Hepatocyte (in vitro differentiated cells): ENCODE measurements around the gene CD226. TPM values are rescaled to one million over a fixed set of nuclear protein-coding genes. Genes with fewer than 3 reads are reported as not detected.

Source experiments
- DNase-seq: peaks from one replicate; pipeline ENCODE4 v3.0.0-alpha.2; 2016; ENCODE audit warnings: low spot score
- H2AFZ ChIP-seq: fragments of 200-600 bp; sonication (generic); 2 replicates; pipeline ENCODE4 v1.6.0; 2016; ENCODE audit warnings: antibody characterized with exemption, mild to moderate bottlenecking
- H3K27ac ChIP-seq: fragments of 200-600 bp; sonication (generic); 2 replicates; pipeline ENCODE4 v1.5.1; 2016; ENCODE audit warnings: mild to moderate bottlenecking
- H3K27me3 ChIP-seq: fragments of 200-600 bp; sonication (generic); 2 replicates; pipeline ENCODE4 v1.6.1; 2016
- H3K36me3 ChIP-seq: fragments of 200-600 bp; sonication (generic); replicated peaks from 2 replicates; pipeline ENCODE4 v1.5.1; 2016; ENCODE audit warnings: low read depth; ENCODE audit not compliant: insufficient read depth
- H3K4me1 ChIP-seq: fragments of 200-600 bp; sonication (generic); 2 replicates; pipeline ENCODE4 v1.5.1; 2016; ENCODE audit warnings: mild to moderate bottlenecking, moderate library complexity; ENCODE audit not compliant: insufficient read depth
- H3K4me2 ChIP-seq: fragments of 200-600 bp; sonication (generic); 2 replicates; pipeline ENCODE4 v1.6.0; 2016
- H3K4me3 ChIP-seq: fragments of 200-600 bp; sonication (generic); 2 replicates; pipeline ENCODE4 v1.5.1; 2016; ENCODE audit warnings: mild to moderate bottlenecking
- H3K79me2 ChIP-seq: fragments of 200-600 bp; sonication (generic); 2 replicates; pipeline ENCODE4 v1.6.0; 2017; ENCODE audit warnings: mild to moderate bottlenecking
- H3K9me2 ChIP-seq: fragments of 200-600 bp; sonication (generic); replicated peaks from 2 replicates; pipeline ENCODE4 v1.6.0; 2017; ENCODE audit warnings: mild to moderate bottlenecking; ENCODE audit not compliant: insufficient read depth
- H3K9me3 ChIP-seq: fragments of 200-600 bp; sonication (generic); 2 replicates; pipeline ENCODE4 v1.5.1; 2016; ENCODE audit warnings: low read depth, mild to moderate bottlenecking
- H4K20me1 ChIP-seq: fragments of 200-600 bp; sonication (generic); 2 replicates; pipeline ENCODE4 v1.6.0; 2016; ENCODE audit warnings: mild to moderate bottlenecking; ENCODE audit not compliant: insufficient read depth, poor library complexity, severe bottlenecking
- EZH2 ChIP-seq: fragments of 200-600 bp; sonication (generic); IDR thresholded peaks from 2 replicates; pipeline ENCODE4 v1.6.1; 2016; ENCODE audit warnings: antibody characterized with exemption, mild to moderate bottlenecking, borderline replicate concordance
- EZH2phosphoT487 ChIP-seq: fragments of 200-600 bp; sonication (generic); IDR thresholded peaks from one replicate; pipeline ENCODE4 v1.6.1; 2018; ENCODE audit warnings: antibody characterized with exemption, mild to moderate bottlenecking, low read depth, moderate library complexity; ENCODE audit not compliant: unreplicated experiment, severe bottlenecking
- WGBS: methylation state at CpG from one replicate; pipeline ENCODE4 v1.1.6; 2016; ENCODE audit warnings: low lambda C conversion rate; ENCODE audit errors: missing lambda C conversion rate; 5-methylcytosine and 5-hydroxymethylcytosine counted together
- polyA plus RNA-seq: library from polyadenylated mRNA; unstranded; fragments of >200 nt; fragmentation: Nextera tagmentation; extraction: Ambion mirVana; gene quantifications from 2 replicates; pipeline ENCODE4 v1.2.1, GENCODE V29; 2016
- total RNA-seq: library from RNA; depleted of rRNA; stranded (reverse); fragments of >200 nt; gene quantifications from 2 replicates; pipeline ENCODE4 v1.2.3, GENCODE V29; 2014
- TF ChIP-seq, protein P1 (sequence below): fragments of 200-600 bp; sonication (generic); IDR thresholded peaks from 2 replicates; pipeline ENCODE4 v1.5.1; 2016; ENCODE audit warnings: antibody characterized with exemption, mild to moderate bottlenecking; ENCODE audit not compliant: poor library complexity

Gene CD226
- total and polyA plus RNA-seq, 2 experiments from 2014 or later = 0.07 TPM; not detected in 1

DNA sequence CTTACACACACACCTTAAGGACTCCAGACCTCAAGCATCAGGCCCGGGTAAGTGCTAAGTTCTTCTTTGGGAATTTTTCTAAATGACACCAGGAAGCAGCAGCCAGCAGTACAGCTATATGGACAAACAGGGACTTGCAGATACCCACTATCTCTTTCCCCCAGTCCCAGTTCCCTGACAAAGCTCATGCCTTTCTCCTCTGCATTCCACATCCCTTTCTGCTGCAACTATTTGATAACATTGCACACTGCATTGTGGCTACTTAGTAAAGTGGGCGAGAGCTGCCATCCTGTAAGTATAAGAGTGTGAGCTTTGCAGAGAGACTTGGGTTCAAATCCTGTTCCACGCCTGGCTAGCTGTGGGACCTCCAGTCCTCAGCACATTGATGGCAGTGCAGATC, 14.0 kb upstream of the CD226 start:
- H4K20me1 ChIP-seq = no peaks in the 10 kb centered on the region
- no peaks in the 10 kb centered on the region for H3K36me3 ChIP-seq
- WGBS = 85% methylated on average over 3 of the region's 3 CpGs
- no peaks in the 10 kb centered on the region for H3K4me1 ChIP-seq
- no peak overlapping the region for H3K27ac ChIP-seq
- H3K4me2 ChIP-seq = no peak overlapping the region
- no peaks in the 10 kb centered on the region for H3K79me2 ChIP-seq
- H3K27me3 ChIP-seq = no peaks in the 10 kb centered on the region
- DNase-seq = no peak
- H2AFZ ChIP-seq = no peak overlapping the region
- H3K9me3 ChIP-seq = no peaks in the 10 kb centered on the region
- H3K4me3 ChIP-seq = no peak overlapping the region
- TF ChIP-seq, protein P1, sequence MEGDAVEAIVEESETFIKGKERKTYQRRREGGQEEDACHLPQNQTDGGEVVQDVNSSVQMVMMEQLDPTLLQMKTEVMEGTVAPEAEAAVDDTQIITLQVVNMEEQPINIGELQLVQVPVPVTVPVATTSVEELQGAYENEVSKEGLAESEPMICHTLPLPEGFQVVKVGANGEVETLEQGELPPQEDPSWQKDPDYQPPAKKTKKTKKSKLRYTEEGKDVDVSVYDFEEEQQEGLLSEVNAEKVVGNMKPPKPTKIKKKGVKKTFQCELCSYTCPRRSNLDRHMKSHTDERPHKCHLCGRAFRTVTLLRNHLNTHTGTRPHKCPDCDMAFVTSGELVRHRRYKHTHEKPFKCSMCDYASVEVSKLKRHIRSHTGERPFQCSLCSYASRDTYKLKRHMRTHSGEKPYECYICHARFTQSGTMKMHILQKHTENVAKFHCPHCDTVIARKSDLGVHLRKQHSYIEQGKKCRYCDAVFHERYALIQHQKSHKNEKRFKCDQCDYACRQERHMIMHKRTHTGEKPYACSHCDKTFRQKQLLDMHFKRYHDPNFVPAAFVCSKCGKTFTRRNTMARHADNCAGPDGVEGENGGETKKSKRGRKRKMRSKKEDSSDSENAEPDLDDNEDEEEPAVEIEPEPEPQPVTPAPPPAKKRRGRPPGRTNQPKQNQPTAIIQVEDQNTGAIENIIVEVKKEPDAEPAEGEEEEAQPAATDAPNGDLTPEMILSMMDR = no peak
- TF ChIP-seq EZH2phosphoT487 (no peak), EZH2 (no peak)
- H3K9me2 ChIP-seq = no peaks in the 10 kb centered on the region

DNA sequence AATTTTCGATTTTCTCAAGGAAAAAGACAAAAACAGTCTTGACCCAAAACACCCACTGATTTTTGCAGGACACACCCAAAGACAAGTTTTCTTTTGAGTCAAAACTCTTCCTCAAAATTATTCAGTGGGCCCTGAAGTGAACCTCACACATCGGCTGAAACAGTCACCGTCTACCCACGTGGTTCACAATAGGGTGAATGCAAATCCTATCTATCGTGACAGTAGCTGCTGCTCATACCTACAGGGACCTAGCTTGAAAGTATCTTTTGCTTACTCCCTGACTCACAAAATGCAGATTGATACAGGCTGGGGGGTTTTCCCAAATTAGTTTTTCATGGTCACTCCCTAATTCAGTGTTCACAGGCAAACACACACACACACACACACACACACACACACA, 10.7 kb upstream of the CD226 start:
- Histone ChIP-seq H3K4me3 (no peak overlapping the region), H2AFZ (no peak overlapping the region), H3K4me1 (no peaks in the 10 kb centered on the region), H3K9me3 (no peaks in the 10 kb centered on the region), H4K20me1 (no peaks in the 10 kb centered on the region), H3K79me2 (no peaks in the 10 kb centered on the region), H3K9me2 (no peaks in the 10 kb centered on the region), H3K27ac (no peak overlapping the region), H3K27me3 (no peaks in the 10 kb centered on the region), H3K4me2 (no peak overlapping the region), H3K36me3 (no peaks in the 10 kb centered on the region)
- TF ChIP-seq EZH2 = no peak
- no peak for TF ChIP-seq EZH2phosphoT487
- TF ChIP-seq, protein P1 = no peak
- DNase-seq = no peak
- WGBS = 100% methylated on average over 5 of the region's 5 CpGs

DNA sequence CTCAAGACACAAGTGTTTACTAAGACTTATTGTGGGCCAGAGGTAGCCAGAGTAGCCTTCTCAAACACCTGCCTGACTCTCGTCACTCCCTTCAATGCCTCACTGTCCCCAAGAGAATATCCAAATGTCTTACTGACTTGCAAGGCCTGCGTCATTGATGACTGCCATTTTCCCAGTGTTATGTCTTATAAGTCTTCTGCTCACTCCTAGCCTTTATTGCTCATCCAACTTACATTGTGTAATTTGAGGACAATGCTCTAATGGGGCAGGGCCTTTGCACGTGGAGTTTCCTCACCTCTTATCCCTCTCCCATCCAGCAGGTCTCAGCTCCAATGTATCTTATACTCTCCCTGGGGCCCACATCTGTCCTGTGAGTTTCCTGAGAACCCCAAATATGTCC, 10.1 kb upstream of the CD226 start:
- Histone ChIP-seq H3K36me3 (no peaks in the 10 kb centered on the region), H3K4me3 (no peak overlapping the region), H3K27me3 (no peaks in the 10 kb centered on the region), H3K79me2 (no peaks in the 10 kb centered on the region), H3K9me3 (no peaks in the 10 kb centered on the region), H4K20me1 (no peaks in the 10 kb centered on the region), H3K27ac (no peak overlapping the region), H3K4me2 (no peak overlapping the region), H2AFZ (no peak overlapping the region), H3K9me2 (no peaks in the 10 kb centered on the region), H3K4me1 (no peaks in the 10 kb centered on the region)
- no peak for TF ChIP-seq EZH2
- TF ChIP-seq EZH2phosphoT487 = no peak
- TF ChIP-seq, protein P1 = no peak
- 92% methylated on average over 3 of the region's 3 CpGs for WGBS
- no peak for DNase-seq
